PFSK-1 (cell line): ENCODE measurements around the gene CEP55.

Source experiments
- FOXP2 ChIP-seq: optimal IDR thresholded peaks from 2 replicates; pipeline ENCODE3; 2011; ENCODE audit warnings: borderline replicate concordance, control low read depth, inconsistent platforms; ENCODE audit not compliant: insufficient read depth; ENCODE audit errors: extremely low read length, extremely low read depth
- POLR2AphosphoS5 ChIP-seq: IDR thresholded peaks from 2 replicates; pipeline ENCODE4 v1.6.1; 2012; ENCODE audit warnings: low read depth, mild to moderate bottlenecking, control low read depth, low read length, moderate library complexity
- REST ChIP-seq, 2 experiments: IDR thresholded peaks; 2 replicates each; pipeline versions ENCODE4 v1.6.1 to v1.8.0; 2011 to 2012; ENCODE audit warnings: low read depth in 2 of 2, low read length in 2 of 2, control low read depth in 1 of 2, inconsistent platforms in 1 of 2, mild to moderate bottlenecking in 1 of 2, moderate library complexity in 1 of 2; ENCODE audit not compliant: insufficient read depth in 1 of 2
- SIN3A ChIP-seq: IDR thresholded peaks from 2 replicates; pipeline ENCODE4 v1.6.1; 2012; ENCODE audit warnings: mild to moderate bottlenecking, low read length, moderate library complexity, borderline replicate concordance; ENCODE audit not compliant: insufficient read depth
- TAF1 ChIP-seq: IDR thresholded peaks from 2 replicates; pipeline ENCODE4 v1.6.1; 2012; ENCODE audit warnings: low read length, control low read depth, borderline replicate concordance; ENCODE audit not compliant: insufficient read depth

- TF ChIP-seq SIN3A (no peak), POLR2AphosphoS5 (no peak), FOXP2 (no peak), REST (IDR thresholded peaks at IDR 0.05; ENCODE audit: insufficient read depth in 1 of 2, low read depth in 2 of 2, low read length in 2 of 2) (no peak), TAF1 (no peak)
These were observed 14.7 kb upstream of the CEP55 start for GRCh38 chr10:93481637-93482144.
